ENCODE measurements around the gene SMCO4. TPM values are rescaled to one million over a fixed set of nuclear protein-coding genes. Genes with fewer than 3 reads are reported as not detected.
A peak's percentile ranks its signal among the peaks of the same experiment; 100 is the strongest.

Gene SMCO4
- total RNA-seq, 1 donor from 2014 or later = 29.3 TPM

DNA sequence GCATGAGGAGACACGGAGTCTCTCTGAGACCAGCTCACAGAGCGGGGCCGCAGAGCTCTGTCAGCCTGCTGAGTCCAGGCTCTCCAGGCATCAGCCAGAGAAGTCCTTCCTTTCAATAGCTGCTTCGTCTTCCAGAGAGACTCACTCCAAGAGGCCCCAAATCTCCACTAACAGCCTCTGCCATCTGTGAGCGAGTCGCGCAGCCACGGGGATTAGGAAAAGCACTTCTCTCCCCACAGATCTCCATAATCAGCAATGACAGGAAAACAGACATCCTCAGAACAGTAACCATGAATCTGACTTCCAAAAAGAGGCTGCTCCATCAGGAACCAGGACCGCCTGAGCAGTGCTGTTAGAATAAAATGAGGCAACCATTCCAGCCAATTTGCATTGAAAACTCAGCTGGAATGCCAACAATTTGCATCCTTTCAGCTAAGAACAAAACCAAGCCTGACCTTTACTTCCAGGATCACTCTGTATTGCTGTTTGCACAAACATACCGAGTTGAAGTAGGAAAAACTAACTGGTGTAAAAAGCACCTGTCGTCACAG, 65.4 kb downstream of the SMCO4 start:
- peaks cover 22% of the 10 kb centered on the region for H3K36me3 Mint-ChIP-seq (ENCODE audit: low read depth, unreplicated experiment)

GRCh38 chr11:93476796-93477195, 66.4 kb downstream of the SMCO4 start:
- no peaks in the 10 kb centered on the region for H4K20me1 ChIP-seq (ENCODE audit: insufficient read depth, low read length)
- no peaks in the 10 kb centered on the region for H3K9me3 ChIP-seq (ENCODE audit: insufficient read depth, low read depth, low read length)
- H3K27me3 ChIP-seq (ENCODE audit: insufficient read depth, low read length) = no peaks in the 10 kb centered on the region
- Mint-ChIP-seq H3K27ac (ENCODE audit: unreplicated experiment) (no peak overlapping the region), H3K4me1 (ENCODE audit: low read depth, unreplicated experiment) (peaks cover 23% of the 10 kb centered on the region), H3K4me3 (ENCODE audit: unreplicated experiment) (no peak overlapping the region), H3K9me3 (ENCODE audit: unreplicated experiment) (no peaks in the 10 kb centered on the region), H3K27me3 (ENCODE audit: low read depth, unreplicated experiment) (no peaks in the 10 kb centered on the region), H3K36me3 (ENCODE audit: low read depth, unreplicated experiment) (peaks cover 15% of the 10 kb centered on the region)
- H3K4me1 ChIP-seq (ENCODE audit: insufficient read depth, low read length) = peaks cover 6% of the 10 kb centered on the region
- H3K4me2 ChIP-seq (ENCODE audit: low read length) = no peak overlapping the region
- H2AFZ ChIP-seq (ENCODE audit: low read depth, low read length) = no peak overlapping the region
- DNase-seq (ENCODE audit: low read depth) = peak; percentile 23
- no peaks in the 10 kb centered on the region for H3K36me3 ChIP-seq (ENCODE audit: insufficient read depth, low read length)
- no peak overlapping the region for H3K4me3 ChIP-seq (ENCODE audit: insufficient read depth, low read depth, low read length)
- H3K27ac ChIP-seq (ENCODE audit: low read depth, low read length) = no peak overlapping the region
- no peak overlapping the region for H3K9ac ChIP-seq (ENCODE audit: low read length)
- FAIRE-seq = no peak
- no peaks in the 10 kb centered on the region for H3K79me2 ChIP-seq (ENCODE audit: insufficient read depth, low read length)
- TF ChIP-seq, protein P1, sequence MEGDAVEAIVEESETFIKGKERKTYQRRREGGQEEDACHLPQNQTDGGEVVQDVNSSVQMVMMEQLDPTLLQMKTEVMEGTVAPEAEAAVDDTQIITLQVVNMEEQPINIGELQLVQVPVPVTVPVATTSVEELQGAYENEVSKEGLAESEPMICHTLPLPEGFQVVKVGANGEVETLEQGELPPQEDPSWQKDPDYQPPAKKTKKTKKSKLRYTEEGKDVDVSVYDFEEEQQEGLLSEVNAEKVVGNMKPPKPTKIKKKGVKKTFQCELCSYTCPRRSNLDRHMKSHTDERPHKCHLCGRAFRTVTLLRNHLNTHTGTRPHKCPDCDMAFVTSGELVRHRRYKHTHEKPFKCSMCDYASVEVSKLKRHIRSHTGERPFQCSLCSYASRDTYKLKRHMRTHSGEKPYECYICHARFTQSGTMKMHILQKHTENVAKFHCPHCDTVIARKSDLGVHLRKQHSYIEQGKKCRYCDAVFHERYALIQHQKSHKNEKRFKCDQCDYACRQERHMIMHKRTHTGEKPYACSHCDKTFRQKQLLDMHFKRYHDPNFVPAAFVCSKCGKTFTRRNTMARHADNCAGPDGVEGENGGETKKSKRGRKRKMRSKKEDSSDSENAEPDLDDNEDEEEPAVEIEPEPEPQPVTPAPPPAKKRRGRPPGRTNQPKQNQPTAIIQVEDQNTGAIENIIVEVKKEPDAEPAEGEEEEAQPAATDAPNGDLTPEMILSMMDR (IDR thresholded peaks at IDR 0.05; ENCODE audit: insufficient read depth, low read depth, low read length) = no peak
- TF ChIP-seq EZH2 (IDR thresholded peaks at IDR 0.05; ENCODE audit: insufficient read depth, low read length) = no peak

More for the DNA sequence above, 65.4 kb downstream of the SMCO4 start:
- Histone ChIP-seq H3K9ac (ENCODE audit: low read length) (peak overlapping the region; percentile 17), H3K4me1 (ENCODE audit: insufficient read depth, low read length) (peaks cover 6% of the 10 kb centered on the region), H3K4me2 (ENCODE audit: low read length) (peak overlapping the region; percentile 30), H3K36me3 (ENCODE audit: insufficient read depth, low read length) (no peaks in the 10 kb centered on the region), H3K9me3 (ENCODE audit: insufficient read depth, low read depth, low read length) (no peaks in the 10 kb centered on the region), H4K20me1 (ENCODE audit: insufficient read depth, low read length) (peaks cover 8% of the 10 kb centered on the region), H3K4me3 (ENCODE audit: insufficient read depth, low read depth, low read length) (no peak overlapping the region), H2AFZ (ENCODE audit: low read depth, low read length) (no peak overlapping the region), H3K27ac (ENCODE audit: low read depth, low read length) (no peak overlapping the region), H3K79me2 (ENCODE audit: insufficient read depth, low read length) (no peaks in the 10 kb centered on the region), H3K27me3 (ENCODE audit: insufficient read depth, low read length) (no peaks in the 10 kb centered on the region)
- Mint-ChIP-seq H3K27ac (ENCODE audit: unreplicated experiment) (no peak overlapping the region), H3K9me3 (ENCODE audit: unreplicated experiment) (no peaks in the 10 kb centered on the region), H3K4me1 (ENCODE audit: low read depth, unreplicated experiment) (peaks cover 28% of the 10 kb centered on the region), H3K27me3 (ENCODE audit: low read depth, unreplicated experiment) (no peaks in the 10 kb centered on the region), H3K4me3 (ENCODE audit: unreplicated experiment) (no peak overlapping the region)
- TF ChIP-seq EZH2 (IDR thresholded peaks at IDR 0.05; ENCODE audit: insufficient read depth, low read length) = no peak
- TF ChIP-seq, protein P1 (IDR thresholded peaks at IDR 0.05; ENCODE audit: insufficient read depth, low read depth, low read length) = no peak
- DNase-seq (ENCODE audit: low read depth) = no peak
- FAIRE-seq = no peak

DNA sequence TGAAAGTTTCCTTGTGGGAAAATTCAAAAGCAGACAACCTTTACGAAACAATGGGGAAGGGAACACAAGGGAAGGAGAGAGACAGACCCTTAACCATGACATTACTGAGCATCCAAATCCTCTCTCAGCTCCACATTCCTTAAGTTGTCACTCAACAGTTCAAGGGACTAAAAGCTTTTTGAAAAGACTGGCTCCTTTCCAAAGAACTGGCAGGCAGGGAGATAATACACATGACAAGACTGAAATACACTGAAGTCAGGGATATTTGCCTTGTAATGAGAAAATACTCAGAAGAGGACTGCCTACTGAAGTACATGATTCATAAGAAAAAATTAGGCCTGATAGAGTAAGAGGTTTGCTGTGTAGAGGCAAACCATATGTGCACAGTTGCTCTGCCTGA, 69.1 kb downstream of the SMCO4 start:
- H3K27me3 ChIP-seq (ENCODE audit: insufficient read depth, low read length) = no peaks in the 10 kb centered on the region
- Mint-ChIP-seq H3K4me3 (ENCODE audit: unreplicated experiment) (peak overlapping the region; percentile 23), H3K36me3 (ENCODE audit: low read depth, unreplicated experiment) (peaks cover 8% of the 10 kb centered on the region), H3K27ac (ENCODE audit: unreplicated experiment) (no peak overlapping the region), H3K4me1 (ENCODE audit: low read depth, unreplicated experiment) (peaks cover 20% of the 10 kb centered on the region), H3K27me3 (ENCODE audit: low read depth, unreplicated experiment) (no peaks in the 10 kb centered on the region), H3K9me3 (ENCODE audit: unreplicated experiment) (no peaks in the 10 kb centered on the region)
- H3K9ac ChIP-seq (ENCODE audit: low read length) = no peak overlapping the region
- no peak for TF ChIP-seq EZH2 (IDR thresholded peaks at IDR 0.05; ENCODE audit: insufficient read depth, low read length)
- TF ChIP-seq, protein P1 (IDR thresholded peaks at IDR 0.05; ENCODE audit: insufficient read depth, low read depth, low read length) = no peak
- no peaks in the 10 kb centered on the region for H3K9me3 ChIP-seq (ENCODE audit: insufficient read depth, low read depth, low read length)
- H3K79me2 ChIP-seq (ENCODE audit: insufficient read depth, low read length) = no peaks in the 10 kb centered on the region
- no peaks in the 10 kb centered on the region for H3K36me3 ChIP-seq (ENCODE audit: insufficient read depth, low read length)
- DNase-seq (ENCODE audit: low read depth) (no peak), FAIRE-seq (no peak)
- H3K4me2 ChIP-seq (ENCODE audit: low read length) = no peak overlapping the region
- H4K20me1 ChIP-seq (ENCODE audit: insufficient read depth, low read length) = no peaks in the 10 kb centered on the region
- H3K27ac ChIP-seq (ENCODE audit: low read depth, low read length) = no peak overlapping the region
- H3K4me1 ChIP-seq (ENCODE audit: insufficient read depth, low read length) = peaks cover 6% of the 10 kb centered on the region
- H2AFZ ChIP-seq (ENCODE audit: low read depth, low read length) = no peak overlapping the region
- H3K4me3 ChIP-seq (ENCODE audit: insufficient read depth, low read depth, low read length) = no peak overlapping the region
